ENCODE measurements around the gene FEM1B.

Gene FEM1B

GRCh38 chr15:68336516-68336915 lies 59.0 kb downstream of the FEM1B start:
- DNase-seq (ENCODE audit: insufficient read length, low spot score) (no peak), FAIRE-seq (no peak)
- TF ChIP-seq POLR2AphosphoS5 (IDR thresholded peaks at IDR 0.05; ENCODE audit: low read depth, low read length) = no peak
- TF ChIP-seq POLR2A (IDR thresholded peaks at IDR 0.05; ENCODE audit: low read depth, low read length) = no peak
- TF ChIP-seq POU2F2 (IDR thresholded peaks at IDR 0.05; ENCODE audit: low read depth, low read length) = no peak
- no peak for TF ChIP-seq SPI1 (IDR thresholded peaks at IDR 0.05; ENCODE audit: low read depth, low read length)
- TF ChIP-seq PAX5 (IDR thresholded peaks at IDR 0.05; ENCODE audit: insufficient read depth, low read length, severe bottlenecking) = no peak
- no peak for TF ChIP-seq TAF1 (IDR thresholded peaks at IDR 0.05; ENCODE audit: low read depth, low read length)

GRCh38 chr15:68337826-68338225 lies 60.3 kb downstream of the FEM1B start:
- TF ChIP-seq PAX5 (IDR thresholded peaks at IDR 0.05; ENCODE audit: insufficient read depth, low read length, severe bottlenecking) (no peak), POLR2A (IDR thresholded peaks at IDR 0.05; ENCODE audit: low read depth, low read length) (no peak), POU2F2 (IDR thresholded peaks at IDR 0.05; ENCODE audit: low read depth, low read length) (no peak), SPI1 (IDR thresholded peaks at IDR 0.05; ENCODE audit: low read depth, low read length) (no peak)
- no peak for FAIRE-seq
- DNase-seq (ENCODE audit: insufficient read length, low spot score) = no peak

GRCh38 chr15:68339481-68339880 lies 61.9 kb downstream of the FEM1B start:
- TF ChIP-seq SPI1 (IDR thresholded peaks at IDR 0.05; ENCODE audit: low read depth, low read length) (no peak), POU2F2 (IDR thresholded peaks at IDR 0.05; ENCODE audit: low read depth, low read length) (no peak), POLR2A (IDR thresholded peaks at IDR 0.05; ENCODE audit: low read depth, low read length) (no peak), PAX5 (IDR thresholded peaks at IDR 0.05; ENCODE audit: insufficient read depth, low read length, severe bottlenecking) (no peak), TAF1 (IDR thresholded peaks at IDR 0.05; ENCODE audit: low read depth, low read length) (no peak), POLR2AphosphoS5 (IDR thresholded peaks at IDR 0.05; ENCODE audit: low read depth, low read length) (no peak)
- FAIRE-seq (no peak), DNase-seq (ENCODE audit: insufficient read length, low spot score) (no peak)

GRCh38 chr15:68340726-68341671 lies 63.5 kb downstream of the FEM1B start:
- DNase-seq (ENCODE audit: insufficient read length, low spot score) (no peak), FAIRE-seq (no peak)
- no peak for TF ChIP-seq POLR2AphosphoS5 (IDR thresholded peaks at IDR 0.05; ENCODE audit: low read depth, low read length)
- TF ChIP-seq PAX5 (IDR thresholded peaks at IDR 0.05; ENCODE audit: insufficient read depth, low read length, severe bottlenecking) = no peak
- TF ChIP-seq POLR2A (IDR thresholded peaks at IDR 0.05; ENCODE audit: low read depth, low read length) = no peak
- no peak for TF ChIP-seq POU2F2 (IDR thresholded peaks at IDR 0.05; ENCODE audit: low read depth, low read length)
- TF ChIP-seq SPI1 (IDR thresholded peaks at IDR 0.05; ENCODE audit: low read depth, low read length) = no peak
- no peak for TF ChIP-seq TAF1 (IDR thresholded peaks at IDR 0.05; ENCODE audit: low read depth, low read length)

- no peak for DNase-seq (ENCODE audit: insufficient read length, low spot score)
- TF ChIP-seq POLR2A (IDR thresholded peaks at IDR 0.05; ENCODE audit: low read depth, low read length) = no peak
- TF ChIP-seq POLR2AphosphoS5 (IDR thresholded peaks at IDR 0.05; ENCODE audit: low read depth, low read length) = no peak
- TF ChIP-seq TAF1 (IDR thresholded peaks at IDR 0.05; ENCODE audit: low read depth, low read length) = no peak
- no peak for TF ChIP-seq PAX5 (IDR thresholded peaks at IDR 0.05; ENCODE audit: insufficient read depth, low read length, severe bottlenecking)
- TF ChIP-seq SPI1 (IDR thresholded peaks at IDR 0.05; ENCODE audit: low read depth, low read length) = no peak
- no peak for TF ChIP-seq POU2F2 (IDR thresholded peaks at IDR 0.05; ENCODE audit: low read depth, low read length)
- no peak for FAIRE-seq
These were observed 64.5 kb downstream of the FEM1B start for GRCh38 chr15:68341760-68342725.

GRCh38 chr15:68343579-68344225 lies 66.2 kb downstream of the FEM1B start:
- DNase-seq (ENCODE audit: insufficient read length, low spot score) (no peak), FAIRE-seq (no peak)
- TF ChIP-seq POU2F2 (IDR thresholded peaks at IDR 0.05; ENCODE audit: low read depth, low read length) = no peak
- no peak for TF ChIP-seq PAX5 (IDR thresholded peaks at IDR 0.05; ENCODE audit: insufficient read depth, low read length, severe bottlenecking)
- TF ChIP-seq POLR2A (IDR thresholded peaks at IDR 0.05; ENCODE audit: low read depth, low read length) = no peak
- TF ChIP-seq POLR2AphosphoS5 (IDR thresholded peaks at IDR 0.05; ENCODE audit: low read depth, low read length) = no peak
- no peak for TF ChIP-seq SPI1 (IDR thresholded peaks at IDR 0.05; ENCODE audit: low read depth, low read length)
- no peak for TF ChIP-seq TAF1 (IDR thresholded peaks at IDR 0.05; ENCODE audit: low read depth, low read length)

- no peak for FAIRE-seq
- no peak for DNase-seq (ENCODE audit: insufficient read length, low spot score)
- TF ChIP-seq POLR2A (IDR thresholded peaks at IDR 0.05; ENCODE audit: low read depth, low read length) (no peak), PAX5 (IDR thresholded peaks at IDR 0.05; ENCODE audit: insufficient read depth, low read length, severe bottlenecking) (no peak), SPI1 (IDR thresholded peaks at IDR 0.05; ENCODE audit: low read depth, low read length) (no peak), POLR2AphosphoS5 (IDR thresholded peaks at IDR 0.05; ENCODE audit: low read depth, low read length) (no peak), TAF1 (IDR thresholded peaks at IDR 0.05; ENCODE audit: low read depth, low read length) (no peak), POU2F2 (IDR thresholded peaks at IDR 0.05; ENCODE audit: low read depth, low read length) (no peak)
These were observed 67.1 kb downstream of the FEM1B start for GRCh38 chr15:68344600-68344999.
